IMR-90 (cell line): ENCODE measurements around the gene TES. TPM values are rescaled to one million over a fixed set of nuclear protein-coding genes. Genes with fewer than 3 reads are reported as not detected.

Source experiments
- ATAC-seq: fragments of 200-7000 bp; cut with Tn5 transposase; 2 replicates; pipeline ENCODE4 v1.9.1; 2020; ENCODE audit warnings: low read depth, mild to moderate bottlenecking, moderate library complexity
- BruUV-seq: library from RNA; stranded (reverse); fragments of 400-500 nt; replicated peaks from 2 replicates; lab custom pipeline; 2021; lab: Mats Ljungman, UMichigan
- CTCF ChIA-PET: fragments of 300-600 bp; formaldehyde crosslinking; extraction: SDS; loops from one replicate; lab custom pipeline; 2021; ENCODE audit warnings: antibody characterized with exemption; lab: Yijun Ruan, JAX
- POLR2A ChIA-PET: fragments of 300-600 bp; sonication (Branson Sonifier 250); formaldehyde crosslinking; loops from one replicate; lab custom pipeline; 2022; ENCODE audit warnings: antibody characterized with exemption; ENCODE audit not compliant: unreplicated experiment; lab: Charles Lee
- DNase-seq: peaks from one replicate; pipeline ENCODE4 v3.0.0; 2013
- H2AFZ ChIP-seq: replicated peaks from 2 replicates; pipeline ENCODE3; 2013; ENCODE audit warnings: low read length, mild to moderate bottlenecking; ENCODE audit not compliant: poor library complexity
- H2AK5ac ChIP-seq: 2 replicates; pipeline ENCODE4 v1.6.1; 2013; ENCODE audit warnings: low read depth, low read length, inconsistent platforms
- H2AK9ac ChIP-seq: replicated peaks from 2 replicates; pipeline ENCODE3; 2013; ENCODE audit warnings: mild to moderate bottlenecking, low read depth, low read length, moderate library complexity; ENCODE audit not compliant: poor library complexity
- H2BK120ac ChIP-seq: 2 replicates; pipeline ENCODE4 v1.6.1; 2013; ENCODE audit warnings: low read depth, low read length, inconsistent platforms
- H2BK15ac ChIP-seq: 3 replicates; pipeline ENCODE4 v1.6.1; 2013; ENCODE audit warnings: low read depth, low read length, inconsistent platforms
- H2BK20ac ChIP-seq: 2 replicates; pipeline ENCODE4 v1.6.1; 2013; ENCODE audit warnings: low read depth, mild to moderate bottlenecking, inconsistent platforms, low read length, moderate library complexity
- H2BK5ac ChIP-seq: 2 replicates; pipeline ENCODE4 v1.6.1; 2013; ENCODE audit warnings: mild to moderate bottlenecking, low read depth, low read length, inconsistent platforms; ENCODE audit not compliant: poor library complexity, severe bottlenecking
- H3K14ac ChIP-seq: replicated peaks from 2 replicates; pipeline ENCODE4 v1.6.1; 2013; ENCODE audit warnings: low read depth, low read length, inconsistent platforms
- H3K18ac ChIP-seq: 2 replicates; pipeline ENCODE4 v1.6.1; 2013; ENCODE audit warnings: low read depth, low read length, control low read depth
- H3K23ac ChIP-seq: 2 replicates; pipeline ENCODE4 v1.6.1; 2013; ENCODE audit warnings: low read depth, low read length, inconsistent platforms
- H3K27ac ChIP-seq: 2 replicates; pipeline ENCODE4 v1.5.1; 2013; ENCODE audit warnings: mild to moderate bottlenecking, control low read depth, low read length; ENCODE audit not compliant: insufficient read depth
- H3K27me3 ChIP-seq: 2 replicates; pipeline ENCODE4 v1.6.1; 2013; ENCODE audit warnings: low read length; ENCODE audit not compliant: control insufficient read depth, insufficient read depth
- H3K36me3 ChIP-seq: 2 replicates; pipeline ENCODE4 v1.6.1; 2013; ENCODE audit warnings: low read length, mixed read lengths; ENCODE audit not compliant: control insufficient read depth, insufficient read depth
- H3K4ac ChIP-seq: 2 replicates; pipeline ENCODE4 v1.6.1; 2013; ENCODE audit warnings: low read depth, low read length, inconsistent platforms
- H3K4me1 ChIP-seq: 2 replicates; pipeline ENCODE4 v1.6.1; 2013; ENCODE audit warnings: low read length, mixed read lengths; ENCODE audit not compliant: control insufficient read depth, insufficient read depth
- H3K4me2 ChIP-seq: 2 replicates; pipeline ENCODE4 v1.6.1; 2013; ENCODE audit warnings: low read depth, mild to moderate bottlenecking, control low read depth, low read length, moderate library complexity
- H3K4me3 ChIP-seq: 2 replicates; pipeline ENCODE4 v1.5.1; 2013; ENCODE audit warnings: low read depth, mild to moderate bottlenecking, control low read depth, low read length, moderate library complexity; ENCODE audit not compliant: insufficient read depth
- H3K56ac ChIP-seq: 2 replicates; pipeline ENCODE4 v1.6.1; 2013; ENCODE audit warnings: low read length, inconsistent platforms; ENCODE audit not compliant: insufficient read depth; ENCODE audit errors: extremely low read depth
- H3K79me1 ChIP-seq, 2 experiments: 2 replicates each; pipeline ENCODE4 v1.6.1; 2013; ENCODE audit warnings: low read length in 2 of 2, inconsistent platforms in 1 of 2, low read depth in 1 of 2
- H3K9ac ChIP-seq: 2 replicates; pipeline ENCODE4 v1.6.1; 2013; ENCODE audit warnings: low read depth, low read length, control low read depth
- H3K9me1 ChIP-seq: 2 replicates; pipeline ENCODE4 v1.6.1; 2013; ENCODE audit warnings: low read length, inconsistent platforms; ENCODE audit not compliant: insufficient read depth
- H3K9me3 ChIP-seq: 2 replicates; pipeline ENCODE4 v1.6.1; 2013; ENCODE audit warnings: low read length; ENCODE audit not compliant: control insufficient read depth, insufficient read depth
- H4K20me1 ChIP-seq: 2 replicates; pipeline ENCODE4 v1.6.1; 2013; ENCODE audit warnings: low read length, inconsistent platforms; ENCODE audit not compliant: insufficient read depth
- H4K5ac ChIP-seq: 2 replicates; pipeline ENCODE4 v1.6.1; 2013; ENCODE audit warnings: mild to moderate bottlenecking, low read depth, low read length, control low read depth
- H4K8ac ChIP-seq, 2 experiments: 2 replicates each; pipeline ENCODE4 v1.6.1; 2013; ENCODE audit warnings: low read depth in 2 of 2, low read length in 2 of 2, control low read depth in 1 of 2, inconsistent platforms in 1 of 2
- H4K91ac ChIP-seq: 2 replicates; pipeline ENCODE4 v1.6.1; 2013; ENCODE audit warnings: low read depth, low read length, inconsistent platforms; ENCODE audit not compliant: insufficient read depth
- BHLHE40 ChIP-seq: fragments of 150-350 bp; IDR thresholded peaks from 2 replicates; pipeline ENCODE4 v1.6.1; 2016; ENCODE audit warnings: mild to moderate bottlenecking, low read depth, low read length
- CEBPB ChIP-seq: IDR thresholded peaks from 2 replicates; pipeline ENCODE4 v1.6.1; 2012; ENCODE audit warnings: low read depth, low read length, improper control_type of control experiment
- CHD1 ChIP-seq: IDR thresholded peaks from 2 replicates; pipeline ENCODE4 v1.6.1; 2012; ENCODE audit warnings: low read depth, low read length, improper control_type of control experiment
- FOS ChIP-seq: fragments of 150-350 bp; IDR thresholded peaks from 2 replicates; pipeline ENCODE4 v1.6.1; 2016; ENCODE audit warnings: low read depth, low read length
- MAFK ChIP-seq: IDR thresholded peaks from 2 replicates; pipeline ENCODE4 v1.6.1; 2012; ENCODE audit warnings: low read depth, low read length, improper control_type of control experiment
- MAZ ChIP-seq: IDR thresholded peaks from 2 replicates; pipeline ENCODE4 v1.6.1; 2012; ENCODE audit warnings: low read depth, mild to moderate bottlenecking, low read length, improper control_type of control experiment, moderate library complexity, borderline replicate concordance
- MXI1 ChIP-seq: IDR thresholded peaks from 2 replicates; pipeline ENCODE4 v1.6.1; 2012; ENCODE audit warnings: low read depth, mild to moderate bottlenecking, low read length, moderate library complexity, borderline replicate concordance
- NFE2L2 ChIP-seq: fragments of 150-350 bp; IDR thresholded peaks from 2 replicates; pipeline ENCODE4 v1.6.1; 2016; ENCODE audit warnings: low read depth, mild to moderate bottlenecking, low read length
- POLR2A ChIP-seq: IDR thresholded peaks from 2 replicates; pipeline ENCODE4 v1.6.1; 2012; ENCODE audit warnings: mild to moderate bottlenecking, low read depth, low read length
- RAD21 ChIP-seq: IDR thresholded peaks from 2 replicates; pipeline ENCODE4 v1.6.1; 2012; ENCODE audit warnings: low read length, improper control_type of control experiment
- RCOR1 ChIP-seq: IDR thresholded peaks from 2 replicates; pipeline ENCODE4 v1.6.1; 2012; ENCODE audit warnings: mild to moderate bottlenecking, low read length, improper control_type of control experiment; ENCODE audit not compliant: insufficient replicate concordance
- RFX5 ChIP-seq: IDR thresholded peaks from 2 replicates; pipeline ENCODE4 v1.8.0; 2012; ENCODE audit warnings: low read depth, mild to moderate bottlenecking, low read length, moderate library complexity
- SMC3 ChIP-seq: fragments of 150-350 bp; IDR thresholded peaks from 2 replicates; pipeline ENCODE4 v1.6.1; 2016; ENCODE audit warnings: low read depth, mild to moderate bottlenecking, antibody characterized with exemption, low read length, moderate library complexity
- WGBS, 2 experiments: methylation state at CpG; one replicate each; pipeline versions ENCODE4 v1.1.5 to v1.1.7; 2013; ENCODE audit warnings: missing lambda C conversion rate in 2 of 2; ENCODE audit not compliant: insufficient read length in 1 of 2; ENCODE audit errors: extremely low coverage in 2 of 2; 5-methylcytosine and 5-hydroxymethylcytosine counted together
- dilution Hi-C: fragments of 300-500 bp; cut with HindIII; formaldehyde crosslinking; loops from one replicate; pipeline ENCODE4 v1.14.3; 2018; ENCODE audit warnings: low sequenced_read_pairs; ENCODE audit not compliant: unreplicated experiment
- in situ Hi-C: fragments of 300-500 bp; cut with MboI; formaldehyde crosslinking; loops from 3 replicates; pipeline ENCODE4 v1.14.3; 2019; ENCODE audit warnings: low sequenced_read_pairs, inconsistent platforms, mixed read lengths
- intact Hi-C: fragments of 100-400 bp; cut with micrococcal nuclease; formaldehyde crosslinking; loops from 2 replicates; pipeline ENCODE4 v1.10.0; 2022
- polyA plus RNA-seq, 3 experiments: library from polyadenylated mRNA; depleted of rRNA; stranded (reverse); fragments of >200 nt; gene quantifications; 2 replicates each; pipeline ENCODE4 v1.2.3, GENCODE V29; 2012; ENCODE audit warnings: low replicate concordance in 1 of 3
- total RNA-seq: library from RNA; depleted of rRNA; stranded (reverse); fragments of >200 nt; gene quantifications from 2 replicates; pipeline ENCODE4 v1.2.3, GENCODE V29; 2012
- TF ChIP-seq, protein P1 (sequence below): conservative IDR thresholded peaks from 2 replicates; pipeline ENCODE4 v1.5.1; 2012; ENCODE audit warnings: mild to moderate bottlenecking, low read depth, low read length, improper control_type of control experiment
- TF ChIP-seq, protein P2 (sequence below): fragments of 150-350 bp; IDR thresholded peaks from 2 replicates; pipeline ENCODE4 v1.6.1; 2016; ENCODE audit warnings: low read depth, mild to moderate bottlenecking, low read length, moderate library complexity, borderline replicate concordance
- TF ChIP-seq, protein P3 (sequence below): fragments of 150-350 bp; IDR thresholded peaks from 2 replicates; pipeline ENCODE4 v1.6.1; 2017; ENCODE audit warnings: mild to moderate bottlenecking, antibody characterized with exemption, low read length, low read depth

Gene TES
- total and polyA plus RNA-seq, 2 of the 4 experiments (the other 2 are of a cell fraction), result 54.0 to 83.3 TPM

- no peak overlapping the region for H4K8ac ChIP-seq
- no CpG with 5 or more reads among the region's 3 CpGs for WGBS, 2 experiments
- TF ChIP-seq NFE2L2 (no peak), RAD21 (no peak), CHD1 (no peak), POLR2A (no peak), SMC3 (no peak), RCOR1 (no peak), MAZ (no peak), FOS (no peak), BHLHE40 (no peak), RFX5 (no peak), MAFK (no peak), MXI1 (no peak), CEBPB (no peak)
- TF ChIP-seq, protein P1, sequence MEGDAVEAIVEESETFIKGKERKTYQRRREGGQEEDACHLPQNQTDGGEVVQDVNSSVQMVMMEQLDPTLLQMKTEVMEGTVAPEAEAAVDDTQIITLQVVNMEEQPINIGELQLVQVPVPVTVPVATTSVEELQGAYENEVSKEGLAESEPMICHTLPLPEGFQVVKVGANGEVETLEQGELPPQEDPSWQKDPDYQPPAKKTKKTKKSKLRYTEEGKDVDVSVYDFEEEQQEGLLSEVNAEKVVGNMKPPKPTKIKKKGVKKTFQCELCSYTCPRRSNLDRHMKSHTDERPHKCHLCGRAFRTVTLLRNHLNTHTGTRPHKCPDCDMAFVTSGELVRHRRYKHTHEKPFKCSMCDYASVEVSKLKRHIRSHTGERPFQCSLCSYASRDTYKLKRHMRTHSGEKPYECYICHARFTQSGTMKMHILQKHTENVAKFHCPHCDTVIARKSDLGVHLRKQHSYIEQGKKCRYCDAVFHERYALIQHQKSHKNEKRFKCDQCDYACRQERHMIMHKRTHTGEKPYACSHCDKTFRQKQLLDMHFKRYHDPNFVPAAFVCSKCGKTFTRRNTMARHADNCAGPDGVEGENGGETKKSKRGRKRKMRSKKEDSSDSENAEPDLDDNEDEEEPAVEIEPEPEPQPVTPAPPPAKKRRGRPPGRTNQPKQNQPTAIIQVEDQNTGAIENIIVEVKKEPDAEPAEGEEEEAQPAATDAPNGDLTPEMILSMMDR, result no peak
- TF ChIP-seq, protein P2, sequence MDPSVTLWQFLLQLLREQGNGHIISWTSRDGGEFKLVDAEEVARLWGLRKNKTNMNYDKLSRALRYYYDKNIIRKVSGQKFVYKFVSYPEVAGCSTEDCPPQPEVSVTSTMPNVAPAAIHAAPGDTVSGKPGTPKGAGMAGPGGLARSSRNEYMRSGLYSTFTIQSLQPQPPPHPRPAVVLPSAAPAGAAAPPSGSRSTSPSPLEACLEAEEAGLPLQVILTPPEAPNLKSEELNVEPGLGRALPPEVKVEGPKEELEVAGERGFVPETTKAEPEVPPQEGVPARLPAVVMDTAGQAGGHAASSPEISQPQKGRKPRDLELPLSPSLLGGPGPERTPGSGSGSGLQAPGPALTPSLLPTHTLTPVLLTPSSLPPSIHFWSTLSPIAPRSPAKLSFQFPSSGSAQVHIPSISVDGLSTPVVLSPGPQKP, result no peak
- TF ChIP-seq, protein P3, sequence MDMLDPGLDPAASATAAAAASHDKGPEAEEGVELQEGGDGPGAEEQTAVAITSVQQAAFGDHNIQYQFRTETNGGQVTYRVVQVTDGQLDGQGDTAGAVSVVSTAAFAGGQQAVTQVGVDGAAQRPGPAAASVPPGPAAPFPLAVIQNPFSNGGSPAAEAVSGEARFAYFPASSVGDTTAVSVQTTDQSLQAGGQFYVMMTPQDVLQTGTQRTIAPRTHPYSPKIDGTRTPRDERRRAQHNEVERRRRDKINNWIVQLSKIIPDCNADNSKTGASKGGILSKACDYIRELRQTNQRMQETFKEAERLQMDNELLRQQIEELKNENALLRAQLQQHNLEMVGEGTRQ, result no peak
- no peak overlapping the region for H3K23ac ChIP-seq
- DNase-seq (no peak), ATAC-seq (no peak)
- no peak overlapping the region for H3K4me2 ChIP-seq
- ChIA-PET CTCF (interaction anchor here (0.5 to 2.6 kb wide), 4 partner anchors 174 to 335 kb away, joined by 3 to 11 read pairs (median 8); no protein-coding TSS in a partner anchor), POLR2A (no interaction called here)
- no peak overlapping the region for H2BK5ac ChIP-seq
- H3K14ac ChIP-seq, result no peak overlapping the region
- no peaks in the 10 kb centered on the region for H4K20me1 ChIP-seq
- H3K27me3 ChIP-seq, result no peaks in the 10 kb centered on the region
- peaks cover 8% of the 10 kb centered on the region for H3K36me3 ChIP-seq
- intact Hi-C loops, result loop anchor here (5.0 kb wide), 2 partner anchors 415 to 550 kb away; partner anchors contain the start of gene MET
- no peak overlapping the region for H2BK20ac ChIP-seq
- H3K9me3 ChIP-seq, result no peaks in the 10 kb centered on the region
- no peak overlapping the region for H3K18ac ChIP-seq
- H2BK15ac ChIP-seq, result no peak overlapping the region
- peaks cover 12% of the 10 kb centered on the region; the same call in 1 of the 2 replicates for H3K4me1 ChIP-seq
- no peak overlapping the region for H3K4me3 ChIP-seq
- BruUV-seq, result no TSS peak
- dilution Hi-C loops, result loop anchor here (25.0 kb wide), 1 partner anchor 255 kb away; no protein-coding TSS in a partner anchor
- H4K5ac ChIP-seq, result no peak overlapping the region
- no peak overlapping the region for H3K56ac ChIP-seq
- no peak overlapping the region; the same call in 1 of the 2 replicates for H3K4ac ChIP-seq
- H2AFZ ChIP-seq, result no peak overlapping the region
- no peak overlapping the region for H3K27ac ChIP-seq
- no peak overlapping the region for H2AK9ac ChIP-seq
- no peak overlapping the region for H3K9ac ChIP-seq
- no peak overlapping the region for H4K91ac ChIP-seq
- no peak overlapping the region for H2AK5ac ChIP-seq
- H2BK120ac ChIP-seq, result no peak overlapping the region; the same call in 1 of the 2 replicates
- H3K9me1 ChIP-seq, result peaks cover 3% of the 10 kb centered on the region; the same call in 1 of the 2 replicates
- in situ Hi-C loops, result loop anchor here (5.0 kb wide), 1 partner anchor 555 kb away; no protein-coding TSS in a partner anchor
- H3K79me1 ChIP-seq, result peaks cover 12 to 30% of the 10 kb centered on the region in 2 experiments; a peak in 3 of 4 replicates
These were observed 46.8 kb downstream of the TES start for GRCh38 chr7:116257156-116257555.
